Right renal cortex interstitium (tissue), 3 donors: ENCODE measurements around the gene CFAP70. TPM values are rescaled to one million over a fixed set of nuclear protein-coding genes. Genes with fewer than 3 reads are reported as not detected.
"Not testable (repeated sequence)": the region's sequence is repeated elsewhere in the genome, so short reads cannot be mapped to it uniquely, and the experiment has no call there.

ENCODE experiments used
- DNase-seq, 3 donors: peaks; one replicate each; pipeline ENCODE4 v3.0.0-alpha.2; 2013; ENCODE audit warnings: low read depth in 3 of 3, low spot score in 2 of 3
- polyA plus RNA-seq, 3 donors: library from polyadenylated mRNA; unstranded; fragments of 120-200 nt; gene quantifications; one replicate each; pipeline ENCODE4 v1.2.1, GENCODE V29; 2013; ENCODE audit not compliant: insufficient read length in 3 of 3

The CFAP70 gene
- polyA plus RNA-seq: 10 to 100 TPM; 12.0 to 14.1 (median 12.4) TPM

DNA sequence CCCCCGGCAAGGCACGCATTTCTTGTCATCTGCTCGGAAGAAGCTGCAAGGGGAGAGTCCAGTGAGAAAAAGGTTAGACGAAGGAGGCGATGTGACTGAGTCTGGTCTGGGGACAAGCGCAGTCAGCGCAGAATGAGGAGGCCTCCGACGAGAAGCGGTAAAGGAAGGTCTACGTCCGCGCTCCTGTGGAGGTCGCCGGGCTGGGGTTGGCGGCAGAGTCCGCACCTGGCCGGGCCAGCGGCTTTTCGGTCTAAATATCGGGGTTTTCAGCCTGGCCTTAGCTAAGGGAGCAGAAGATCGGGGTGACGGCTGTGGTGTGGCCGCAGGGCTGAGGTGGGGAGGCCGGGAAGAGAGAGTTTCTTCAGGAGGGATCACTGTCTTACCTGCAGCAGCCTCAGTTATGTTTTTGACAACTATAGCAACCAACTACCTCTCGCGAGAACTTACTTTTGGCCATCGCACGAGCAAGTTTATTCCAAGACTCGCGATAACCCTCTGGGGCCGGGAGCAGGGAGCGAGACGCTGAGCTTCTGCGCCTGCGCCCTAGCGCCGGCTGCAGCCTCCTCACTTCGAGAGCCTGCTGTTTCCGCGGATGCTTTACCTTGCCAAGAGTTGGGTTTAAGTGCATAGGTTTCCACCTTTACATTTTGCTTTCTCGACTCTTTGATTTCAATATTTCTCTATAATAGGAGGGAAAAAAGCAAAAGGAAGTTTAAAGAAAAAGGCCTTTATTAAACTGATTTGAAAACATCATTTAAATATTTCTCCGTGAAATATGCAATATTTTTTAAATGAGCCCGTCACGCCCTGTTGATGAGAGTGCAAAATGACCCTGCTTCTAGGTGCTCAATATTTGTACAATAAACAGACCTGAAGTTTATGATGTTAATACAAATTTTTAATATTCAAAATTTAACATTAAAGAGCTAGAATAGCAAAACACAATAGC is at the start of gene CFAP70:
CFAP70 (minus strand) TSS at position 534 of the 949 bp plus-strand sequence. CDS start 4,068 bp downstream, outside the sequence.
- DNase-seq: peak; percentile 93 to 97 (median 94)

DNA sequence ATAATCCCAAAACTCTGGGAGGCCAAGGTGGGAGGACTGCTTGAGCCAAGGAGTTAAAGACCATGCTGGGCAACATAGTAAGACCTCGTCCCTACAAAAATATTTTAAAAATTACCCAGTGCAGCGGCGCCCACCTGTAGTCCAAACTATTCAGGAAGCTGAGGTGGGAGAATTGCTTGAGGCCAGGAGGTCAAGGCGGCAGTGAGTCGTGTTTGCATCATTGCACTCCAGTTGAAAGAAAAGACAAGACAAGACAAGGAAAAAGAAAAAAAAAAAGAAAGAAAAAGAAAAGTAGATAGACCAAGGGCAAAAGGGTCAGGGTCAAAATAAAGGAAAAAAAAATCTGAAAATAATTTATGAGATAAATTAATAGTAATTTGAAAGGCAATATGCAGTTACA is 49.4 kb upstream of the CFAP70 start:
- DNase-seq: no peak

DNA sequence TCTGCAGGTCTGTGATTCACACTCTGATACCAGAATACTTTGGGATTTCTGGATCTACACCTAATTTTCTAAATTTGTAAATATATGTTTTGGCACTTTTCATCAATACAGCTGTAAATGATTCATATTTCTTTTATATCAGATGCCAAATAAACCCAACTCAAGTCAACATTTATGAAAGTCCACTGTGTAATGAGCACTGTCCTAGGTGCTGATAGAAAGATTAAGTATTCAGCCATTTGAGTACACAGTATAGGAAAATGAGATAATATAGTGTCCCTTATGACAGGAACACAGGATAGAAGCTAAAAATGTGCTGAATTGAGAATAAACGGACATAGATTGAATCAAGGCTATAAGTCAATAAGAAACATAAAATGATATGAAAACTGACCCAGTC is 48.8 kb upstream of the CFAP70 start:
- no peak for DNase-seq

DNA sequence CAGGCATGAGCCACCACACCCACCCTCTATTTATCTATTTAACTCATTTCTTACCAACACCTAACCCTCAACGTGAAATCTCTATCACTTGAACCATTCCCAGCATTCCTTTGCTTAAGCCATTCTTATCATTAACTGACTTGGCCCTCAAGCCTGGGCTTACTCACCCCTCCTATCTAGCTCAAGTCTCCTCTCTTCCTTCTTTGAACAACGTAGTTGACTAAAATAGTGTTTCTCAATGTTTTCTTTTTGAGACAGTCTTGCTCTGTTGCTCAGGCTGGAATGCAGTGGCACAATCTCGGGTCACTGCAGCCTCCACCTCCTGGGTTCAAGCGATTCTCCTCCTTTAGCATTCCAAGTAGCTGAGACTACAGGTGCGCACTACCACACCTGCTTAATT is 48.2 kb upstream of the CFAP70 start:
- DNase-seq: no peak

DNA sequence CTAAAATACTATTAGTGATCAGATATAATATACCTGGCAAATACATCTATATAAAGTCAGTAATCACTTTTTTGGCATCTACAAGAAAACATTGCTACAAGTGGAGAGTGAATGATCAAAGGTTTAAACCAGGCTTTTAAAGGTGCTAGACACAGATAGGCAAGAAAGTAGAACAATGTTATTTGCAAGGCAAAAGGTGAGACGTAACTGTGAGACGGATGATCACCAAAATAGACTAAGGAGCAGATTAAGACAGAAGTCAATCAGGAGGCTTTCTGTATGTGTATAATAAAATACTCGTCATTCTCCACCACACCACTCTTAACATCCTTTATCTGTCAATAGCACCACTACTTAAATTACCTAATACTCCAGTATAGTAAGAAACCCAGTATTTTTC is 46.9 kb upstream of the CFAP70 start:
- no peak for DNase-seq

DNA sequence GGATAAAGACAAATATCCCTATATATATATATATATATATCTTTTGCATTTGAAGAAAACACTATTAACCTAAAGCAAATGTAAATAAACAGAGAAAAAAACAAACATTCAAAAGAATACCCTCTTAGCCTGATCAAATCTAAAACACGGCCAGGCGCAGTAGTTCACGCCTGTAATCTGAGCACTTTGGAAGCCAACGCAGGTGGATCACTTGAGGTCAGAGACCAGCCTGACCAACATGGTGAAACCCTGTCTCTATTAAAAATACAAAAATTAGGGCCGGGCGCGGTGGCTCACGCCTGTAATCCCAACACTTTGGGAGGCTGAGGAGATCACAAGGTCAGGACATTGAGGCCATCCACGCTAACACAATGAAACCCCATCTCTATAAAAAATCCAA is 46.0 kb upstream of the CFAP70 start:
- DNase-seq: no peak

DNA sequence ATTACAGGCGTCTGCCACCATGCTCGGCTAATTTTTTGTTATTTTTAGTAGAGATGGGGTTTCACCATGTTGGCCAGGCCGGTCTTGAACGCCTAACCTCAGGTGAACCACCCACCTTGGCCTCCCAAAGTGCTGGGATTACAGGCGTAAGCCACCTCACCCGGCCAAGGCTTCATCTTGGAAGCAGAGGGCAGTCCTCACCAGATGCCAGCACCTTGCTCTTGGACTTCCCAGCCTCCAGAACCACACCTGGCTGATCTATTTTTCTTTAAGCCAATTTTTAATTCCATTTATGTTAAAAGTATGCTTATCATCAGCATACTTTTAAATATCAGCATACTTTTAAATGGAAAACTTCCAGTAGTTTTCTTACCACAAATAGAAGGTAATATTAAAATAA is 43.0 kb upstream of the CFAP70 start:
- DNase-seq: no peak

DNA sequence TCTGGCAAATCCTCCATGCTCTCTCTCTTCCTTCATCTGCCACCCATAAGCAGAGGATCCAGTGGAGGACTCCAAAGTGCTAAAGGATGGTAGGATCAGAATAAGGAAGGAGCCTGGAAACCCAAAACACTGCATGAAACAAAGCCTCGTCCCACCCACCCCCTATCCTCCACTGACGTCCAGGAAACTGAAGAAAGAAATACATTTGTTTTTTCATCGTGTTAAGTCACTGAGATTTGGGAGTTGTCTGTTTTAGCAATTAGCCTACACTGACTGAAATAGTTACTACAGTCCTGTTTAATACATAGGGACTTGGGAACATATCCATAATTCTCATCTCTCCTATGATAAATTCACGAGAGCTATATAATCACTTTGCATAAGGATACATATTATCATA is 40.4 kb upstream of the CFAP70 start:
- no peak for DNase-seq

DNA sequence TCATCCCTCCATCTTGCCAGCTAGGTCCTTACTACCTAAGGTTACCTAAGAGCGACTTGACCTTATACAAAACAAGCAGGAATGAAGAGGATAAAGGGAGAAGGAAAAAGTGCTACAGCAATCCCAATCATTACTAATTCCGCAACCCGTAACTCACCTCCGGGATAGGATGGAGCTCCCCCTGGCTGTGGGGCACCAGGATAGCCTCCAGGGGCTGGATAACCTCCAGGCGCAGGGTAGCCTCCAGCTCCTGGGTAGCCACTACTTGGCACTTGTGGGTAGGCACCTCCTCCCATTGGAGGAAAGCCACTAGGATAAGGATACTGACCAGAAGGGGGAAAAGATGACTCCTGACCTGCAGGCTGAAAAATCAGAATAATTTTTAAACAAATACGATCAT is 39.4 kb upstream of the CFAP70 start:
- no peak for DNase-seq

DNA sequence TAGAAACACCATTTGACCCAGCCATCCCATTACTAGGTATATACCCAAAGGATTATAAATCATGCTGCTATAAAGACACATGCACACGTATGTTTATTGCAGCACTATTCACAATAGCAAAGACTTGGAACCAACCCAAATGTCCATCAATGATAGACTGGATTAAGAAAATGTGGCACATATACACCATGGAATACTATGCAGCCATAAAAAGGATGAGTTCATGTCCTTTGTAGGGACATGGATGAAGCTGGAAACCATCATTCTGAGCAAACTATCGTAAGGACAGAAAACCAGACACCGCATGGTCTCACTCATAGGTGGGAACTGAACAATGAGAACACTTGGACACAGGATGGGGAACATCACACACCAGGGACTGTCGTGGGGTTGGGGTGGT is 35.7 kb upstream of the CFAP70 start:
- DNase-seq: not testable (repeated sequence)

DNA sequence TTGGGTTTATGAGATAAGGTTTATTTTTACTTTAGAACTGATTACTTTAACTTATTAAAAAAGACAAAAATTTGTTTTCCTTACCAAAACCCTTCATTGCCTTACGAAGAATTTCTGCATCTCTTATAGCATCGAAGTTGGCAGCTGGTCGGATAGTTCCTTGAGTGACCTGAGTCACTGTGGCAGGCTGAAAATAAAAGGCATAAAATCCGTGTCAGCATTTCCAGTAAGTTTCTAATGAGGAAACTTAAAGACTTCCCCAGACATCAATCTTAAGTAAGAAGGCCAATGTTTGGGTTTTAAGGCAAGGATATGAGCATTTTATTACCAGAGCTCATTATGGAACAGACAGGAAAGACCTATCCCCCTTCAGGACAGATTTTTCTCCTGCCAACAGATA is 29.6 kb upstream of the CFAP70 start:
- DNase-seq: no peak

DNA sequence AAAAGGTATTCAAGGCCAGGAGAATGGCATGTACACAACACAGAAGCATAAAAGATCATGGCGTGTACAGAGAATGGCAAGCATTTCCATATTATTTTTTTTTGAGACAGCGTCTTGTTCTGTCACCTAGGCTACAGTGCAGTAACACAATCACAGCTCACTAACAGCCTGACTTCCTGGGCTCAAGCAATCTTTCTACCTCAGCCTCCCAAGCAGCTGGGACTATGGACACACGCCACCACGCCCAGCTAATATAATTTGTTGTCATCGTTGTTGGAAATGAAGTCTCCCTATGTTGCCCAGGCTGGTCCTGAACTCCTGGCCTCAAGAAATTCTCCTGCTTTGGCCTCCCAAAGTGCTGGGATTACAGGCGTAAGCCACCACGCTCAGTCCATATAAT is 27.9 kb upstream of the CFAP70 start:
- no peak for DNase-seq

DNA sequence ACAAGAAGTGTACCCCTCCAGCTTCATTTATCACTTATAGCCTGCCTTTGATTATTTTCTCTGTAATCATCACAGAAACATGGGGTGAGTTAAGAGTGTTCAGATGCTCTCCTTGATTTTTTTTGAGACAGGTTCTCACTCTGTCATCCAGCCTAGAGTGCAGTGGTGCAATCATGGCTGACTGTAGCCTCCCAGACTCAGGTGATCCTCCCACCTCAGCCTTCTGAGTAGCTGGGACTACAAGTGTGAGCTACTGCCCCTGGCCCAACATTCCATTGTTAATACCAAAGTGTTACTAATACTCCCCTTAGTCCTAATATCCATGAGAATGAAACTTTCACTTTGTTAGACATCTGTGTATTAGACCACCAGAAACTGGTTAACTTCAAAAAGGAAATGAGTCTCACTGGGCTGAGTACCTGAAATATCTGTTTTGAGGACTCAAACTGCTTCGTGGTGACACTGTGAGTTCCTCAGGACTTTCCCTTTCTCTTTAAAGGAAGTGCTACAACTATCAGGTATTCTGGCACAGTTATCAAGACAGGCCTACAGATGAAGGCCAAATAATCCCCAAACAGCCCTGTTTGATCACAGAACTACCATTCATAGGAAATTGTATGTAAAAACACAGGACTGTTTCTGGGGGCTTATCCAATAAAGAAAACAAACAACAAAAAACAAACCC is 20.5 kb upstream of the CFAP70 start:
- no peak for DNase-seq

DNA sequence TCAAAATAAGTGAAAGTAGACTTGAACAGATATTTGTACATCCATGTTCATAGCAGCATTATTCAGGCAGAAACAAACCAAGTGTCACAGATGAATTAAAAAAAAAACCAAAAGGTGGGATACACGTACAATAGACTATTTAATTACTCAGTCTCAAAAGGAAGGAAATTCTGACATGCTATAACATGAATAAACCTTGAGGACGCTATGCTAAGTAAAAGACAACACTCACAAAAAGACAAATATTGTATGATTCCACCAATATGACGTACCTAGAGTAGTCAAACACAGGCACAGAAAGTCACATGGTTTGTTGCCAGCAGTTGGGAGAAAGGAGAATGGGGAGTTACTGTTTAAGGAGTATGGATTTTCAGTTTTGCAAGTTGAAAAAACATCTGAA is 18.0 kb upstream of the CFAP70 start:
- no peak for DNase-seq

DNA sequence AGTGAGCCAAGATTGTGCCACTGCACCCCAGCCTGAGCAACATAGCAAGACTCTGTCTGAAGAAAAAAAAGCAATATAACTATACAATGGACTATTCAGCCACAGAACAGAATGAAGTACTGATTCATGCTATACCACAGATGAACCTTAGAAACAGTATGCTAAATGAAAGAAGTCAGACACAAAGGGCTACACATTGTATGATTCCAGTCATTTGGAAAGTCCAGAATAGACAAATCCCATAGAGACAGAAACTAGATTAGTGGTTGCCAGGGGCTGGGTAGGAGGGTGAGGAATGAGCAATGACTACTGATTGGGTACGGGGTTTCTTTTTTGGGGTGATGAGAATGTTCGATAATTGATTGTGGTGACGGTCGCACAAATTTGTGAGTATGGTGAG is 9.6 kb upstream of the CFAP70 start:
- no peak for DNase-seq

DNA sequence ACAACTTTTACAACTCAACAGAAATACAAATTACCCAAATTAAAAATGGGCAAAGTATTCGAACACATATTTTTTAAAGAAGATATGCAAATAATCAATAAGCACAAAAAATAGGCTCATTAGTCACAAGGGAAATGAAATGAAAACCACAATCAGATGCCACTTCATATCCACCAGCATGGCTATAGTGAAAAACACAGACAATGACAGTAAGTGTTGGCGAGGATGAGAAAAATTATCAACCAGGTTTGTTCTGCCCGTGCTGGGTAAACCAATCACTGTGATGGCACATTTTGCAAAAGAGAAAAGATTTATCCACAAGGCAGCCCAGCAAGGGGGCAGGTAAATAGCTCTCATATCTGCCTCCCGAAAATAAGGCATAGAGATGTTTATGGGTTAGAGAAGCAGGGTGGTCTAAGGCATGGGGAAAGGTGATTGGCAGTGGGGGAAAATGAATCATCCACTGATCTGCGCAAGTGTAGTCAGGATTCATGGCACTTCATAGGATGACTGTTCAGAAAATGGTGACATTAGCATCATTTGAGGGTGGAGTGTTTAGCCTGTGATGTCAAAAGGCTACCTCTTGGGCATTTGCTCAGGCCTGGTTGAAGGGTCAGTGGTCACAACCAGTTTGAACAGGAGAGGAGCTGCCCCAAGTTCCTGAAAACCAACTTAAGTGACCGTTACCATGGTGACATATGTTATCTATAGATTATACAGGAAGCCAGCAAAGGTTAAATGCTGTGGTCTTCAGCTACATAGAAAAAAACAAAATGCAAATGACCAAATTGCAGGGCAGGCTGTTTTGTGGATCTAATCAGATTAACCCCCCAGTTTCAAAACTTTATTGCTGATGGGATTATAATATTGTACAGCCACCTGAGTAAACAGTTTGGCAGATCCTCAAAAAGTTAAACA is 8.0 kb upstream of the CFAP70 start:
- no peak for DNase-seq

DNA sequence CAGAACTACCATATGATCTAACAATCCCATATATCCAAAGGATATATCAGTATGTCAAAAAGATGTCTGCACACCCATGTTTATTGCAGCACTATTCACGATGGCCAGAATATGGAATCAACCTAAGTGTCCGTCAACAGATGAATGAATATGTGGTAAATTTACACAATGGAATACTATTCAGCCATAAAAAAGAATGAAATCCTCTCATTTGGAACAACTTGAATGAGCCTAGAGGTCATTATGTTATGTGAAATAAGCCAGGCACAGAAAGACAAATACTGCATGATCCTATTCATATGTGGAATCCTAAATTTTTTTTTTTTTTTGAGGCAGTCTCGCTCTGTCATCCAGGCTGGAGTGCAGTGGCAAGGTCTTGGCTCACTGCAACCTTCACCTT is 6.3 kb upstream of the CFAP70 start:
- DNase-seq: no peak

DNA sequence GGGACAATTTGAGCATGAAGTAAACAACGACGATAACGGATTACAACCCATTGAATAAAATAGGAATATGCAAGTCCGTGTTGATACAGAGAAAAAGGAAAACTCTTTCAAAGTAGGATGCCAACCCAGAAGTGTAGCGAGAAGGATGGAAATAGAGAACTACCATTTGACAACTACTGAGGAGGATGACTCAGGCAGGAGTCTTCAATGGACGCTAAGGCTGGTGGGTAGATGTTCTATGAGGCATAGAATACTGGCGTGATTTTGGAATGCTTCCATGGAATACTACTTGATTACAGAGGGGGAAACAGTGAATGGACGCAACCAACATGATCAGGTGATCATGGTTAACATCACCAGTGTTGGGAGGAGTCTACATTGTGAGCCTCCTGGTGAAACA is 828 bp upstream of the CFAP70 start:
- DNase-seq: no peak

DNA sequence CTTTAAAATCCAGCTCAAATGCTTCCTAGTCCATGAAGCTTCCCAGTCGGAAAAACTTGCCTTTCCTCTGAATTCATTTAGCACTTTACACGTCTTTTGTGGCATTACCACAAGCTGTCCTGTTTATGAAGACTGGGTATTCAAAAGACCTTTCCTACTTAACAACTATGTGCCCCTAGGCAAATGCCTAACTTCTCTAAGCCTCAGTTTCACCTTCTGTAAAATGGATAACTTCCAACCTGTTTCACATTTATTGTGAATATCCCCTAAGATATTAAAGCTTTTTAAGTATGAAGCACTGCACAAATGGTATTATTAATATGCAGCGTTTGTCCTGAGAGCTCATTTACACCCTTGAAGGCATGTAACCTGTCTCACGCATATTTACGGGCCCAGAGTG is 843 bp downstream of the CFAP70 start:
- peak in 1 of 3 donors; percentile 1 for DNase-seq

DNA sequence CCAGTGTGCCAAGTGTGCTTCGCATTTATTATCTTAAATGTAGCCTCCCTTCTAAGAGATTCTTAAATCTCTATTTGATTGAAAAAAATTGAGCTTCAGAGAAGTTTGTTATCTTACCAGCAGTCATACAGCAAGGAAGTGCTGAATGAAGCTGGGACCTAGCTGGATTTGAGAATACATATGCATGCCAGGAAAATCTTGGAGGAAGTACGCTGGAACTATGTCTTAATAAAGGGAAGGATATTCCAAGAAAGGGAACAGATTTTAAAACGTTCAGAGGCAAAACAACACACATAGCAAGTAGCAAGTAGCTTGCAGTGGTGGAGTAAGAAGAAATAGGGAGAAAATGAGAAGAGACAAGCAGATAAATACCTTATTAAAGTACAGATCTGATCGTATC is 1.5 kb downstream of the CFAP70 start:
- no peak for DNase-seq

DNA sequence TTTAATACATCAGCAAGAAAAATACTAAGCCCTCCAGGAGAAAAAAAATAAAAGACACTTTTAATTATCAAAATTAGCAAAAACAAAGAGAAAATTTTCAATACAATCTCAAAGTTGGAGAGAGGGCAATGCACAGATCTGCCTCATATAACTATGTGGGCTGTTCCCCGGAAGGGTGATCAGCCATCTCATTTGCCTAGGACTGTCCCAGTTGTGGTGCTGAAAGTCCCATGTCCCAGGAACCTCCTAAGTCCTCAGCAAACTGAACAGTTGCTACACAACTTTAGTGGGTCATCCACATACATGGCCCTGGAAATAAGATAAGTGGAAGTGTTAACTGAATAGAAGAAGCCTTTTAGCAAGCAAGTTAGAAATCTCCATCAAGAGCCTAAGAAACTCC is 14.4 kb downstream of the CFAP70 start:
- no peak for DNase-seq
